ENCODE data around the gene PAX4.

The PAX4 gene

GRCh38 chr7:127566242-127566641 lies 51.7 kb downstream of the PAX4 start:
- peaks cover 3% of the 10 kb centered on the region for H3K36me3 Mint-ChIP-seq (ENCODE audit: insufficient read depth)
- no peak overlapping the region for H3K27ac Mint-ChIP-seq
- H3K4me3 Mint-ChIP-seq = no peak overlapping the region
- H3K9me3 Mint-ChIP-seq = no peaks in the 10 kb centered on the region
- no peaks in the 10 kb centered on the region for H3K4me1 Mint-ChIP-seq (ENCODE audit: low read depth in 2 of 2)
- H3K27me3 Mint-ChIP-seq = no peaks in the 10 kb centered on the region
- DNase-seq = no peak
- ATAC-seq (replicated peaks) = no peak
